ENCODE data around the gene MGAT4C. TPM values are rescaled to one million over a fixed set of nuclear protein-coding genes. Genes with fewer than 3 reads are reported as not detected.

Gene MGAT4C
- total and polyA plus RNA-seq, 2 of the 8 experiments (the other 6 are each of a cell fraction or from before 2014, with no cell fraction given), result 1.6 to 2.5 TPM

DNA sequence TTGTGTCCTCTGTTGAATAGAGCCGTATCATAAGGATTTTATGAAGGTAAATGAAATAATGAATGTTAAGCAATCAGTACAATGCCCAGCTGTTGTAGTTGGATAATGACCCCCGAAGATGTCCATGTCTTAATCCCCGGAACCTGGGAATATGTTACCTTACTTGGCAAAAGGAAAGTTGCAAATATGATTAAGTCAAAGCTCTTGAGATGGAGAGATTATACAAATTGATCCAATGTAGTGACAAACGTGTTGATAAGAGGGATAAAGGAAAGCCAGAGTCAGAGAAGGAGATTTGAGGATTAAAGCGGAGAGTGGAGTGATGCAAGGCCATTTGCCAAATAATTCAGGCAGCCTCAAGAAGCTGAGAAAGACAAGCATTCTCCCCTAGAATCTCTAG is 19.2 kb upstream of the MGAT4C start:
- no peak overlapping the region for H3K18ac ChIP-seq (ENCODE audit: extremely low read depth, low read length)
- no peak overlapping the region for H3K4me2 ChIP-seq (ENCODE audit: insufficient read depth in 1 of 2, low read depth in 2 of 2, low read length in 2 of 2)
- no peaks in the 10 kb centered on the region for H3K79me2 ChIP-seq (ENCODE audit: control insufficient read depth in 1 of 2, insufficient read depth in 2 of 2, low read length in 2 of 2)
- DNase-seq (ENCODE audit: low read depth in 1 of 2, low spot score in 2 of 2) (no peak), FAIRE-seq (no peak)
- no peaks in the 10 kb centered on the region for H3K79me1 ChIP-seq (ENCODE audit: low read depth, low read length)
- H3K9me3 ChIP-seq (ENCODE audit: insufficient read depth in 2 of 2, low read depth in 1 of 2, low read length in 1 of 2), result no peaks in the 10 kb centered on the region; a peak in 1 of 4 replicates
- no peak overlapping the region for H2BK15ac ChIP-seq (ENCODE audit: low read length)
- H4K20me1 ChIP-seq (replicated peaks in 1 of 2; ENCODE audit: control insufficient read depth in 1 of 2, insufficient read depth in 2 of 2, low read length in 2 of 2), result no peaks in the 10 kb centered on the region
- ChIA-PET CTCF (ENCODE audit: partially characterized antibody) (interaction anchor here (0.5 to 1.3 kb wide), 2 partner anchors 17 to 173 kb away, joined by 3 read pairs; no protein-coding TSS in a partner anchor), POLR2A (ENCODE audit: partially characterized antibody) (interaction anchor here (0.6 kb wide), 1 partner anchor 11 kb away, joined by 3 read pairs; no protein-coding TSS in a partner anchor)
- no peak overlapping the region for H4K5ac ChIP-seq (ENCODE audit: insufficient read length, low read depth, low read length)
- no peak overlapping the region for H3K4me3 ChIP-seq (ENCODE audit: extremely low read depth in 1 of 4, insufficient read depth in 2 of 4, low read depth in 3 of 4, low read length in 4 of 4)
- H2BK20ac ChIP-seq (ENCODE audit: low read length), result no peak overlapping the region
- no peak overlapping the region for H2BK5ac ChIP-seq (ENCODE audit: low read depth, low read length)
- TF ChIP-seq RNF2 (IDR thresholded peaks at IDR 0.05; ENCODE audit: borderline replicate concordance, low read depth, low read length, missing control alignments, poor library complexity, severe bottlenecking), result no peak
- no peak for TF ChIP-seq GABPA (IDR thresholded peaks at IDR 0.05; ENCODE audit: borderline replicate concordance, insufficient read depth, low read length)
- TF ChIP-seq CEBPB (IDR thresholded peaks at IDR 0.05; ENCODE audit: low read depth, low read length), result no peak
- TF ChIP-seq POLR2AphosphoS5 (IDR thresholded peaks at IDR 0.05; ENCODE audit: low read depth, low read length), result no peak
- TF ChIP-seq, protein P1, sequence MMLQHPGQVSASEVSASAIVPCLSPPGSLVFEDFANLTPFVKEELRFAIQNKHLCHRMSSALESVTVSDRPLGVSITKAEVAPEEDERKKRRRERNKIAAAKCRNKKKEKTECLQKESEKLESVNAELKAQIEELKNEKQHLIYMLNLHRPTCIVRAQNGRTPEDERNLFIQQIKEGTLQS (IDR thresholded peaks at IDR 0.05; ENCODE audit: insufficient read depth, low read depth, low read length), result no peak
- no peak for TF ChIP-seq CHD2 (IDR thresholded peaks at IDR 0.05; ENCODE audit: low read length)
- TF ChIP-seq RXRA (IDR thresholded peaks at IDR 0.05; ENCODE audit: insufficient read depth, low read depth, low read length), result no peak
- no peak for TF ChIP-seq EZH2 (IDR thresholded peaks at IDR 0.05; ENCODE audit: low read depth, low read length, severe bottlenecking)
- no peak for TF ChIP-seq HDAC2 (IDR thresholded peaks at IDR 0.05; ENCODE audit: borderline replicate concordance in 1 of 2, low read depth in 2 of 2, low read length in 2 of 2)
- TF ChIP-seq JUND (IDR thresholded peaks at IDR 0.05; ENCODE audit: low read length), result no peak
- no peak for TF ChIP-seq SP4 (IDR thresholded peaks at IDR 0.05; ENCODE audit: low read length)
- no peak for TF ChIP-seq SIX5 (IDR thresholded peaks at IDR 0.05; ENCODE audit: low read depth, low read length)
- no peaks in the 10 kb centered on the region for H3K4me1 ChIP-seq (replicated peaks in 1 of 4; ENCODE audit: control insufficient read depth in 3 of 4, insufficient read depth in 4 of 4, low read length in 3 of 4)
- no peak overlapping the region for H4K91ac ChIP-seq (replicated peaks; ENCODE audit: insufficient read length, low read length)
- no peak overlapping the region for H2AFZ ChIP-seq (ENCODE audit: low read length)
- H3K9ac ChIP-seq (replicated peaks in 1 of 4; ENCODE audit: extremely low read depth in 1 of 4, low read depth in 3 of 4, low read length in 3 of 4), result no peak overlapping the region
- no peak overlapping the region for H2BK120ac ChIP-seq (replicated peaks; ENCODE audit: low read depth, low read length)
- WGBS, 2 experiments (ENCODE audit: extremely low coverage in 1 of 2, insufficient coverage in 1 of 2, insufficient read length in 1 of 2, insufficient replicate concordance in 2 of 2, low coverage in 1 of 2, low lambda C conversion rate in 2 of 2, missing lambda C conversion rate in 1 of 2), result 94% methylated on average over 5 of the region's 5 CpGs; no CpG with 5 or more reads in 1 of the 2 experiments
- H3K23ac ChIP-seq (ENCODE audit: insufficient read length), result no peak overlapping the region
- H3K14ac ChIP-seq (ENCODE audit: insufficient read length), result no peak overlapping the region
- H2BK12ac ChIP-seq (ENCODE audit: low read depth, low read length), result no peak overlapping the region
- no peak overlapping the region for H3K4ac ChIP-seq (replicated peaks; ENCODE audit: insufficient read length, low read depth, low read length)
- H2AK5ac ChIP-seq (ENCODE audit: low read depth, low read length), result no peak overlapping the region
- H3K23me2 ChIP-seq (ENCODE audit: low read depth, low read length), result no peaks in the 10 kb centered on the region
- no peaks in the 10 kb centered on the region for H3K36me3 ChIP-seq (ENCODE audit: control insufficient read depth in 2 of 4, insufficient read depth in 4 of 4, low read length in 3 of 4)
- H3K27ac ChIP-seq (ENCODE audit: low read depth, low read length), result no peak overlapping the region
- no peak overlapping the region for H4K8ac ChIP-seq (ENCODE audit: extremely low read depth, insufficient read depth, low read length)
- no peaks in the 10 kb centered on the region for H3K27me3 ChIP-seq (replicated peaks in 1 of 4; ENCODE audit: control insufficient read depth in 3 of 4, extremely low read depth in 1 of 4, insufficient read depth in 3 of 4, low read length in 3 of 4)
- no peak overlapping the region for H3K56ac ChIP-seq (replicated peaks; ENCODE audit: insufficient read length, low read depth, low read length)

All from H1 (cell line).